K562 (cell line): ENCODE measurements around the gene CACNA2D3. TPM values are rescaled to one million over a fixed set of nuclear protein-coding genes. Genes with fewer than 3 reads are reported as not detected.

ENCODE experiments used
- ATAC-seq: fragments of 200-7000 bp; cut with Tn5 transposase; 3 replicates; pipeline ENCODE4 v1.9.1; 2020; ENCODE audit warnings: moderate library complexity
- BruUV-seq: library from RNA; stranded (reverse); fragments of 400-500 nt; replicated peaks from 2 replicates; lab custom pipeline; 2021; lab: Mats Ljungman, UMichigan
- CTCF ChIA-PET: fragments of 300-600 bp; formaldehyde crosslinking; extraction: SDS; loops from one replicate; lab custom pipeline; 2021; ENCODE audit warnings: low intra/inter-chr PET ratio; lab: Yijun Ruan, JAX
- POLR2A ChIA-PET: fragments of 300-600, 350-650 bp; sonication (Branson Sonifier 250); formaldehyde crosslinking; extraction: SDS; loops from one replicate; lab custom pipeline; 2021; ENCODE audit warnings: antibody characterized with exemption, inconsistent platforms; lab: Yijun Ruan, JAX
- DNase-seq, 4 experiments: peaks; one replicate each; pipeline versions ENCODE4 v3.0.0 to v3.0.0-alpha.2; 2011 to 2018; ENCODE audit warnings: low spot score in 3 of 4, mixed read lengths in 3 of 4; ENCODE audit errors: extremely low read depth in 1 of 4
- FAIRE-seq: peaks from 2 replicates; lab custom pipeline; 2011; peaks lifted over from hg19 to GRCh38; lab: Jason Lieb, UNC
- H2AFZ ChIP-seq: 2 replicates; pipeline ENCODE4 v1.6.0; 2011; ENCODE audit warnings: low read depth, low read length, control low read depth, inconsistent platforms
- H3K27ac ChIP-seq: fragments of 200-600 bp; 3 replicates; pipeline ENCODE4 v1.8.0; 2011; ENCODE audit warnings: low read depth, mild to moderate bottlenecking, control low read depth, inconsistent platforms, low read length, moderate library complexity, mixed read lengths; ENCODE audit errors: extremely low read depth
- H3K27me3 ChIP-seq, 2 experiments: fragments of 300-600 bp in 1 of 2; 2 replicates in 1 of 2; 3 replicates in 1 of 2; pipeline versions ENCODE4 v1.6.0 to v1.8.0; 2011; ENCODE audit warnings: inconsistent platforms in 2 of 2, low read length in 2 of 2, mild to moderate bottlenecking in 1 of 2, mixed read lengths in 1 of 2, moderate library complexity in 1 of 2; ENCODE audit not compliant: control insufficient read depth in 2 of 2, insufficient read depth in 2 of 2
- H3K36me3 ChIP-seq: fragments of 300-600 bp; 3 replicates; pipeline ENCODE4 v1.8.0; 2011; ENCODE audit warnings: mild to moderate bottlenecking, low read length, inconsistent platforms; ENCODE audit not compliant: control insufficient read depth, insufficient read depth
- H3K4me1 ChIP-seq, 2 experiments: fragments of 200-600 bp in 1 of 2; replicated peaks in 1 of 2; 2 replicates in 1 of 2; 3 replicates in 1 of 2; pipeline versions ENCODE4 v1.5.1 to v1.8.0; 2011; ENCODE audit warnings: inconsistent platforms in 2 of 2, low read length in 2 of 2, mild to moderate bottlenecking in 1 of 2, mixed read lengths in 1 of 2, moderate library complexity in 1 of 2; ENCODE audit not compliant: control insufficient read depth in 2 of 2, insufficient read depth in 2 of 2
- H3K4me2 ChIP-seq: 2 replicates; pipeline ENCODE4 v1.6.1; 2011; ENCODE audit warnings: low read length, control low read depth, inconsistent platforms, mixed read lengths; ENCODE audit not compliant: insufficient read depth
- H3K4me3 ChIP-seq: fragments of 200-600 bp; sonication (generic), shearing (Covaris generic); 2 replicates; pipeline ENCODE4 v1.5.1; 2016; ENCODE audit warnings: control low read depth, inconsistent platforms
- H3K79me2 ChIP-seq: fragments of 200-600 bp; 3 replicates; pipeline ENCODE4 v1.8.0; 2011; ENCODE audit warnings: low read length, inconsistent platforms; ENCODE audit not compliant: control insufficient read depth, insufficient read depth
- H3K9ac ChIP-seq, 2 experiments: 2 replicates each; pipeline versions ENCODE4 v1.6.0 to v1.6.1; 2011; ENCODE audit warnings: low read depth in 2 of 2, low read length in 2 of 2, control low read depth in 1 of 2, inconsistent platforms in 1 of 2, mild to moderate bottlenecking in 1 of 2, mixed read lengths in 1 of 2; ENCODE audit not compliant: insufficient read depth in 1 of 2
- H3K9me1 ChIP-seq: one replicate; pipeline ENCODE4 v1.6.0; 2011; ENCODE audit warnings: inconsistent platforms, mild to moderate bottlenecking, low read length, moderate library complexity; ENCODE audit not compliant: control insufficient read depth, insufficient read depth
- H3K9me3 ChIP-seq: replicated peaks from 2 replicates; pipeline ENCODE4 v1.5.1; 2011; ENCODE audit warnings: low read depth, low read length, inconsistent platforms; ENCODE audit not compliant: control insufficient read depth, insufficient read depth
- H4K20me1 ChIP-seq: replicated peaks from 2 replicates; pipeline ENCODE4 v1.6.1; 2011; ENCODE audit warnings: low read length, inconsistent platforms, mixed read lengths; ENCODE audit not compliant: control insufficient read depth, insufficient read depth
- ELF4 ChIP-seq: fragments of 450-650 bp; formaldehyde crosslinking; IDR thresholded peaks from 2 replicates; pipeline ENCODE4 v1.4.0; 2022; ENCODE audit warnings: missing genetic modification characterization
- EP400 ChIP-seq: fragments of 450-650 bp; IDR thresholded peaks from 2 replicates; pipeline ENCODE4 v1.6.1; 2017; ENCODE audit warnings: antibody characterized with exemption, mild to moderate bottlenecking, moderate library complexity
- HDAC2 ChIP-seq: fragments of 450-650 bp; IDR thresholded peaks from 2 replicates; pipeline ENCODE4 v1.6.1; 2016; ENCODE audit warnings: mild to moderate bottlenecking
- MEIS2 ChIP-seq: fragments of 450-650 bp; IDR thresholded peaks from 2 replicates; pipeline ENCODE4 v1.6.1; 2014; ENCODE audit warnings: mild to moderate bottlenecking; ENCODE audit not compliant: partially characterized antibody
- NFYB ChIP-seq: IDR thresholded peaks from 2 replicates; pipeline ENCODE4 v1.6.1; 2011; ENCODE audit warnings: mild to moderate bottlenecking, moderate library complexity; ENCODE audit not compliant: insufficient read length; ENCODE audit errors: extremely low read depth
- NR2C1 ChIP-seq, 2 experiments: fragments of 450-650 bp; IDR thresholded peaks; 2 replicates each; pipeline ENCODE4 v1.6.1; 2017; ENCODE audit warnings: mild to moderate bottlenecking in 2 of 2, antibody characterized with exemption in 1 of 2, inconsistent platforms in 1 of 2, missing compliant biosample characterization in 1 of 2, missing genetic modification characterization in 1 of 2
- NR4A1 ChIP-seq, 2 experiments: fragments of 250-450 bp in 1 of 2; fragments of 450-650 bp in 1 of 2; sonication (Bioruptor Pico) in 1 of 2; IDR thresholded peaks; 2 replicates each; pipeline versions ENCODE4 v1.4.0 to v1.6.1; 2016 to 2020; ENCODE audit warnings: mild to moderate bottlenecking in 2 of 2, missing compliant biosample characterization in 1 of 2, missing genetic modification characterization in 1 of 2, moderate library complexity in 1 of 2
- SOX6 ChIP-seq: fragments of 450-650 bp; IDR thresholded peaks from 2 replicates; pipeline ENCODE4 v1.6.1; 2014; ENCODE audit warnings: mild to moderate bottlenecking
- TAL1 ChIP-seq: fragments of 450-650 bp; IDR thresholded peaks from 2 replicates; pipeline ENCODE4 v1.6.1; 2016; ENCODE audit warnings: mild to moderate bottlenecking
- WHSC1 ChIP-seq: IDR thresholded peaks from one replicate; pipeline ENCODE4 v1.6.1; 2012; ENCODE audit warnings: low read length, control low read depth, inconsistent platforms
- ZC3H11A ChIP-seq: IDR thresholded peaks from 2 replicates; pipeline ENCODE4 v1.6.1; 2012; ENCODE audit warnings: low read depth, low read length, improper control_type of control experiment
- WGBS: fragments of 100-300 bp; shearing (Covaris generic); methylation state at CpG from one replicate; pipeline ENCODE4 v1.1.6; 2016; ENCODE audit warnings: low coverage, mixed read lengths; ENCODE audit not compliant: insufficient coverage; ENCODE audit errors: missing lambda C conversion rate; 5-methylcytosine and 5-hydroxymethylcytosine counted together
- in situ Hi-C: fragments of 300-500 bp; cut with MboI; formaldehyde crosslinking; loops from 4 replicates; pipeline ENCODE4 v1.15.0; 2018; ENCODE audit warnings: inconsistent platforms, mixed read lengths
- intact Hi-C: fragments of 100-400 bp; cut with micrococcal nuclease; formaldehyde crosslinking; loops from 2 replicates; pipeline ENCODE4 v1.14.2; 2022
- polyA plus RNA-seq, 8 experiments: library from polyadenylated mRNA; depleted of rRNA in 4 of 8; stranded (reverse) in 5 of 8; unstranded in 3 of 8; fragments of >200 nt; fragmentation: Nextera tagmentation in 2 of 8; fragmentation: Illumina TruSeq in 1 of 8; extraction: Ambion mirVana in 2 of 8; extraction: Trizol in 1 of 8; gene quantifications; 2 replicates each; pipeline versions ENCODE4 v1.2.1 to v1.2.3, GENCODE V29; 2011 to 2014; ENCODE audit warnings: inconsistent platforms in 1 of 8, missing spikeins in 1 of 8
- total RNA-seq, 7 experiments: library from RNA; depleted of rRNA in 6 of 7; stranded (reverse); fragments of >200 nt in 6 of 7; fragmentation: Illumina TruSeq in 2 of 7; extraction: Trizol in 2 of 7; gene quantifications; 2 replicates each; pipeline versions ENCODE4 v1.2.1 to v1.2.3, GENCODE V29; 2011 to 2021; ENCODE audit warnings: low replicate concordance in 1 of 7
- TF ChIP-seq, protein P1 (sequence below): fragments of 250-450 bp; sonication (Bioruptor Pico); IDR thresholded peaks from 2 replicates; pipeline ENCODE4 v1.4.0; 2020; ENCODE audit warnings: borderline replicate concordance
- TF ChIP-seq, protein P2 (sequence below): fragments of 250-450 bp; sonication (Bioruptor Pico); IDR thresholded peaks from 2 replicates; pipeline ENCODE4 v1.5.0; 2020; ENCODE audit warnings: mild to moderate bottlenecking

CACNA2D3 gene
- total and polyA plus RNA-seq, 9 of the 15 experiments (the other 6 are each of a cell fraction or from before 2014, with no cell fraction given), result 0.01 TPM; not detected in 8

DNA sequence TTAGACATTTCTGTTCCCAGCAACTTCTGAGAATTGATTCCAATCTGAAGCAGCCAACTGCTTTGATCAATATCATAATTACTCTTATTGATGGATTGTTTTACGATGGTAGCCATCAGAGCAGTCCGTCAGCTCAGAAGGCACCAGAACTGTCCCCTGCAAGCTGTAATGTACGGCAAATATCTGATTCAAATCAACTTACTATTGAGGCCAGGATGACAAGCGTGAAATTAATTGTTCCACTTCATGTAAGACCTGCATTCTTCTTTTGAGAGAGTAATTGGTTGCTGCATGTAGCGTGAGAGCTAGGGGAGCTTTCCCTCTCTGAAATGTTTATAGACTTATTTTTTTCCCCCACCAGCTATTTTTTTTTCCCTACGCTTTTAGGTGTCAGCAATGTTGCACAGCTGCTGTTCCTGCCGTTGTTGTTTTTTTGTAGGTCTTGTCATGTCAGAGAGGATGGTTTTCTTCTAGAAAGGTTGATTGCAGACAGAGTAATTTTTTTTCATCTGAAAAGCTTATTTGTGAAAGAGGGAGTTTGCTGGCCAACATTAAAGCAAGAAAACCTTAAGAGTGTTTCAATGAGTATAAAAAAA, 134.9 kb downstream of the CACNA2D3 start:
- 0% methylated on average over 7 of the region's 7 CpGs for WGBS
- Histone ChIP-seq H3K9me3 (no peaks in the 10 kb centered on the region), H4K20me1 (no peaks in the 10 kb centered on the region), H3K9me1 (no peaks in the 10 kb centered on the region), H3K79me2 (no peaks in the 10 kb centered on the region), H3K4me1 (no peaks in the 10 kb centered on the region), H3K27me3 (no peaks in the 10 kb centered on the region), H3K36me3 (no peaks in the 10 kb centered on the region), H3K4me2 (no peak overlapping the region), H3K4me3 (no peak overlapping the region), H2AFZ (no peak overlapping the region), H3K9ac (no peak overlapping the region), H3K27ac (no peak overlapping the region)
- in situ Hi-C loops, result no loop called here
- TF ChIP-seq NR4A1 (CRISPR knock-in tag; IDR thresholded peaks at IDR 0.05) (no peak), NR4A1 (tag; IDR thresholded peaks at IDR 0.05) (no peak), NR2C1 (IDR thresholded peaks at IDR 0.05) (no peak), NR2C1 (tag; IDR thresholded peaks at IDR 0.05) (no peak), ELF4 (no peak), EP400 (no peak), ZC3H11A (no peak)
- DNase-seq (no peak), ATAC-seq (no peak), FAIRE-seq (no peak)
- BruUV-seq, result no TSS peak
- CTCF ChIA-PET, result no interaction called here
- POLR2A ChIA-PET, result no interaction called here
- intact Hi-C loops, result no loop called here

DNA sequence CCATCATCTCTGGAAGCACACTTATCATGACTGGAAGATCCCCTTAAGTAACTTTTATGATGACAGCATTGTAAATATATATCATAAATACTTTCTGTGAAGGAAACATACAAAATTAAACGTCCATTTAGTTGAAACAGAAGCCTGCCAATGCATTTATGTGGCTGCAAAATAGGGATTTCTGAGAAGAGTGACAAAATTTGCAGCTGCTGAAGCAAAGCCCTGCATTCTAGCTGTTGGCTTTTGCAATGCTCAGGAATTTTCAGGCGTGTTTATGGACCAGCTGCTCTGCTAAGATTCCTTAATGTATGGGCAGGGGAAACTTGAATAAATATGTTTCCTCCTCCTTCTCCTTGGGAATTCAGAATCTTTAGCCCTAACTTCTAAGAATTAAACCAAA, 137.3 kb downstream of the CACNA2D3 start:
- H3K9ac ChIP-seq, result no peak overlapping the region
- no TSS peak for BruUV-seq
- in situ Hi-C loops, result no loop called here
- H4K20me1 ChIP-seq, result no peaks in the 10 kb centered on the region
- ATAC-seq, result no peak
- FAIRE-seq, result no peak
- no peak overlapping the region for H3K4me3 ChIP-seq
- no peaks in the 10 kb centered on the region for H3K4me1 ChIP-seq
- DNase-seq, result no peak
- H3K36me3 ChIP-seq, result no peaks in the 10 kb centered on the region
- CTCF ChIA-PET, result no interaction called here
- intact Hi-C loops, result no loop called here
- H3K4me2 ChIP-seq, result no peak overlapping the region
- TF ChIP-seq WHSC1 (no peak), TAL1 (no peak), HDAC2 (no peak), NFYB (no peak), SOX6 (no peak), MEIS2 (no peak)
- TF ChIP-seq, protein P1, sequence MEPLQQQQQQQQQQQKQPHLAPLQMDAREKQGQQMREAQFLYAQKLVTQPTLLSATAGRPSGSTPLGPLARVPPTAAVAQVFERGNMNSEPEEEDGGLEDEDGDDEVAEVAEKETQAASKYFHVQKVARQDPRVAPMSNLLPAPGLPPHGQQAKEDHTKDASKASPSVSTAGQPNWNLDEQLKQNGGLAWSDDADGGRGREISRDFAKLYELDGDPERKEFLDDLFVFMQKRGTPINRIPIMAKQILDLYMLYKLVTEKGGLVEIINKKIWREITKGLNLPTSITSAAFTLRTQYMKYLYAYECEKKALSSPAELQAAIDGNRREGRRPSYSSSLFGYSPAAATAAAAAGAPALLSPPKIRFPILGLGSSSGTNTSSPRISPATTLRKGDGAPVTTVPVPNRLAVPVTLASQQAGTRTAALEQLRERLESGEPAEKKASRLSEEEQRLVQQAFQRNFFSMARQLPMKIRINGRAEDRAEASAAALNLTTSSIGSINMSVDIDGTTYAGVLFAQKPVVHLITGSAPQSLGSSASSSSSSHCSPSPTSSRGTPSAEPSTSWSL (CRISPR knock-in tag), result no peak
- TF ChIP-seq, protein P2, sequence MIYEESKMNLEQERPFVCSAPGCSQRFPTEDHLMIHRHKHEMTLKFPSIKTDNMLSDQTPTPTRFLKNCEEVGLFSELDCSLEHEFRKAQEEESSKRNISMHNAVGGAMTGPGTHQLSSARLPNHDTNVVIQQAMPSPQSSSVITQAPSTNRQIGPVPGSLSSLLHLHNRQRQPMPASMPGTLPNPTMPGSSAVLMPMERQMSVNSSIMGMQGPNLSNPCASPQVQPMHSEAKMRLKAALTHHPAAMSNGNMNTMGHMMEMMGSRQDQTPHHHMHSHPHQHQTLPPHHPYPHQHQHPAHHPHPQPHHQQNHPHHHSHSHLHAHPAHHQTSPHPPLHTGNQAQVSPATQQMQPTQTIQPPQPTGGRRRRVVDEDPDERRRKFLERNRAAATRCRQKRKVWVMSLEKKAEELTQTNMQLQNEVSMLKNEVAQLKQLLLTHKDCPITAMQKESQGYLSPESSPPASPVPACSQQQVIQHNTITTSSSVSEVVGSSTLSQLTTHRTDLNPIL, result no peak
- H3K27ac ChIP-seq, result no peak overlapping the region
- no peaks in the 10 kb centered on the region for H3K9me3 ChIP-seq
- no peaks in the 10 kb centered on the region for H3K27me3 ChIP-seq
- no peaks in the 10 kb centered on the region for H3K79me2 ChIP-seq
- H3K9me1 ChIP-seq, result no peaks in the 10 kb centered on the region
- POLR2A ChIA-PET, result no interaction called here
- 10% methylated on average over 2 of the region's 2 CpGs for WGBS
- no peak overlapping the region for H2AFZ ChIP-seq
